Parathyroid adenoma (tissue), 2 donors: ENCODE results near the gene TULP4.

Experiments used
- H2AFZ ChIP-seq: fragments of 300-600 bp; sonication (generic); one replicate; pipeline ENCODE4 v1.7.0; 2017; ENCODE audit warnings: antibody characterized with exemption, mild to moderate bottlenecking
- H3K27ac ChIP-seq: fragments of 300-600 bp; sonication (generic); one replicate; pipeline ENCODE4 v1.7.0; 2017
- H3K27me3 ChIP-seq: fragments of 300-600 bp; sonication (generic); one replicate; pipeline ENCODE4 v1.7.0; 2017; ENCODE audit warnings: low read length; ENCODE audit not compliant: control insufficient read depth, insufficient read depth
- H3K36me3 ChIP-seq: fragments of 300-600 bp; sonication (generic); one replicate; pipeline ENCODE4 v1.7.0; 2017; ENCODE audit warnings: low read length; ENCODE audit not compliant: control insufficient read depth, insufficient read depth
- H3K4me1 ChIP-seq: fragments of 300-600 bp; sonication (generic); one replicate; pipeline ENCODE4 v1.7.0; 2017; ENCODE audit warnings: control low read depth
- H3K4me2 ChIP-seq: fragments of 300-600 bp; sonication (generic); one replicate; pipeline ENCODE4 v1.7.0; 2017; ENCODE audit warnings: low read length
- H3K4me3 ChIP-seq: fragments of 300-600 bp; sonication (generic); one replicate; pipeline ENCODE4 v1.7.0; 2017; ENCODE audit warnings: low read depth, low read length
- H3K79me2 ChIP-seq: fragments of 300-600 bp; sonication (generic); one replicate; pipeline ENCODE4 v1.7.0; 2017; ENCODE audit warnings: control low read depth
- H3K9ac ChIP-seq: fragments of 300-600 bp; sonication (generic); one replicate; pipeline ENCODE4 v1.7.0; 2017; ENCODE audit warnings: mild to moderate bottlenecking
- H3K9me3 ChIP-seq: fragments of 300-600 bp; sonication (generic); one replicate; pipeline ENCODE4 v1.7.0; 2017; ENCODE audit warnings: low read length; ENCODE audit not compliant: control insufficient read depth
- TF ChIP-seq, protein P1 (sequence below): fragments of 300-600 bp; sonication (generic); IDR thresholded peaks from one replicate; pipeline ENCODE4 v1.7.0; 2017; ENCODE audit warnings: antibody characterized with exemption, mild to moderate bottlenecking
- donor health status: primary hyperparathyroidism.

The TULP4 gene

GRCh38 chr6:158382491-158382890 lies 70.2 kb downstream of the TULP4 start:
- Histone ChIP-seq H3K4me3 (no peak overlapping the region), H3K27me3 (no peaks in the 10 kb centered on the region), H3K4me1 (peaks cover 11% of the 10 kb centered on the region), H3K9me3 (no peaks in the 10 kb centered on the region), H3K9ac (no peak overlapping the region), H3K79me2 (peaks cover 9% of the 10 kb centered on the region), H2AFZ (no peak overlapping the region), H3K36me3 (no peaks in the 10 kb centered on the region), H3K4me2 (no peak overlapping the region), H3K27ac (no peak overlapping the region)
- TF ChIP-seq, protein P1, sequence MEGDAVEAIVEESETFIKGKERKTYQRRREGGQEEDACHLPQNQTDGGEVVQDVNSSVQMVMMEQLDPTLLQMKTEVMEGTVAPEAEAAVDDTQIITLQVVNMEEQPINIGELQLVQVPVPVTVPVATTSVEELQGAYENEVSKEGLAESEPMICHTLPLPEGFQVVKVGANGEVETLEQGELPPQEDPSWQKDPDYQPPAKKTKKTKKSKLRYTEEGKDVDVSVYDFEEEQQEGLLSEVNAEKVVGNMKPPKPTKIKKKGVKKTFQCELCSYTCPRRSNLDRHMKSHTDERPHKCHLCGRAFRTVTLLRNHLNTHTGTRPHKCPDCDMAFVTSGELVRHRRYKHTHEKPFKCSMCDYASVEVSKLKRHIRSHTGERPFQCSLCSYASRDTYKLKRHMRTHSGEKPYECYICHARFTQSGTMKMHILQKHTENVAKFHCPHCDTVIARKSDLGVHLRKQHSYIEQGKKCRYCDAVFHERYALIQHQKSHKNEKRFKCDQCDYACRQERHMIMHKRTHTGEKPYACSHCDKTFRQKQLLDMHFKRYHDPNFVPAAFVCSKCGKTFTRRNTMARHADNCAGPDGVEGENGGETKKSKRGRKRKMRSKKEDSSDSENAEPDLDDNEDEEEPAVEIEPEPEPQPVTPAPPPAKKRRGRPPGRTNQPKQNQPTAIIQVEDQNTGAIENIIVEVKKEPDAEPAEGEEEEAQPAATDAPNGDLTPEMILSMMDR, result no peak

- Histone ChIP-seq H3K4me3 (no peak overlapping the region), H3K36me3 (no peaks in the 10 kb centered on the region), H3K79me2 (peaks cover 9% of the 10 kb centered on the region), H2AFZ (no peak overlapping the region), H3K27me3 (no peaks in the 10 kb centered on the region), H3K4me2 (no peak overlapping the region), H3K9ac (no peak overlapping the region), H3K27ac (no peak overlapping the region), H3K4me1 (peaks cover 9% of the 10 kb centered on the region), H3K9me3 (no peaks in the 10 kb centered on the region)
- TF ChIP-seq, protein P1, result no peak
These were observed 70.8 kb downstream of the TULP4 start for GRCh38 chr6:158383057-158383456.

DNA sequence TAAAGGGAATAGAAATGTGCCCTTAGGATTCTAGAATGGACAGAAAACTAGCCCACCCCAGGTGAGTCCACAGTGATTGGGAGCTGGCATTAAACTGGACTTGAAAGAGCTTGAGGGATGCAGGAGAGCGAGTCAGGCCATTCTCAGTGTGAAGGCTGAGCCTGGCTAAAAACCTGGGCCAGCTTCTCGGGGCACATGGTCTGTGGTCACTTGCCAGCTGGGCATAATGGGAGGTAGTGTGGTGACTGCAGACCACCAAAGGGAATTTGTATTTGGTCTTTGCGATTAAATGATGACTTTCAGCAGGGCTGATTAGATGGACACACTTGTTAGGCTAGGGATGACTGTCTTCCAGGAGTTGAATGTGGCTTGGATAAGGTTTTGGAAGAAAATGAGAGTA lies 71.3 kb downstream of the TULP4 start:
- Histone ChIP-seq H3K4me3 (no peak overlapping the region), H2AFZ (no peak overlapping the region), H3K27ac (no peak overlapping the region), H3K79me2 (peaks cover 9% of the 10 kb centered on the region), H3K9me3 (no peaks in the 10 kb centered on the region), H3K4me1 (peaks cover 9% of the 10 kb centered on the region), H3K36me3 (no peaks in the 10 kb centered on the region), H3K9ac (no peak overlapping the region), H3K4me2 (no peak overlapping the region), H3K27me3 (no peaks in the 10 kb centered on the region)
- TF ChIP-seq, protein P1, result no peak

DNA sequence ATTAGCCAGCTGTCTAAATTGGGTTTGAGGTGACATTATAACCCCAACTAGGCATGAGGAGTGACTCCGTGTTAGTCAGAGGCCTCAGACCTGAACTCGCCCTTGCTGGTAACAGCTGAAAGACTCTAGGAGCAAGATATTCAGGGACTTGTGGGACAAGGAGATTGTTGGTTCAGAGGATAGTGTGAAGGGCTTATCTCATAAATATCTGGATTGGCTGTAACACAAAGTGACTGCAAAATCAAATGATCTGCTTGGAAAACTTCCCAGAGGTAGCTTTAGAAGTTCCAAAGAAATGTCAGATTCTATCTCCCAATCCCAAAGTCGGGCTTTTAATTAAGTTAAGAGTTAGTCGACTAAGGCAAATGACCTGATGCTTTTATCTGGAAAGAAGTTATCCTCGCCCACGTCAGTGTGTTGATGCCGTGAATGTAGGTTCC lies 72.4 kb downstream of the TULP4 start:
- H3K9me3 ChIP-seq, result no peaks in the 10 kb centered on the region
- H2AFZ ChIP-seq, result no peak overlapping the region
- TF ChIP-seq, protein P1, result no peak
- H3K9ac ChIP-seq, result no peak overlapping the region
- H3K4me3 ChIP-seq, result no peak overlapping the region
- peaks cover 9% of the 10 kb centered on the region for H3K4me1 ChIP-seq
- no peak overlapping the region for H3K4me2 ChIP-seq
- H3K36me3 ChIP-seq, result no peaks in the 10 kb centered on the region
- H3K27me3 ChIP-seq, result no peaks in the 10 kb centered on the region
- H3K79me2 ChIP-seq, result peaks cover 5% of the 10 kb centered on the region
- H3K27ac ChIP-seq, result peak overlapping the region; percentile 24

DNA sequence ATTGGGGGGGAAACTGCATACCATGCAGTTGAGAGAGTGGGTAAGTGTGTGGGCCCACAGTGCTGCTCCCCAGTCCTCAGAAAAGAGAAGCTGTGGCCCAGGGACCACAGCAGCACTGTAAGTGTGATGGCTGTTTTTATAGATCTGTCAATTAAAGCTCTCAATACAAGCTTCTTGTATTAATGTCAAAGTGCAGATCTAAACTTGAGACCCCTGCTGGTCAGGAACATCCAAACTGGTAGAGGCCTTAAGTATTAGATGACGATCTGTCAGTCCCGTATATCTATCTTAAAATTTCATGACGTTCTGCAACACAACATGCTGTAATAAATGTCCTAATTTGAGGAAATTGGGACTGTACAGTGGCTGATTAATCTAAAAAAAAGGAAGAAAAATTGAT lies 74.8 kb downstream of the TULP4 start:
- H3K9me3 ChIP-seq, result no peaks in the 10 kb centered on the region
- peaks cover 9% of the 10 kb centered on the region for H3K4me1 ChIP-seq
- no peaks in the 10 kb centered on the region for H3K27me3 ChIP-seq
- H3K79me2 ChIP-seq, result peaks cover 7% of the 10 kb centered on the region
- H2AFZ ChIP-seq, result no peak overlapping the region
- no peak overlapping the region for H3K9ac ChIP-seq
- H3K4me3 ChIP-seq, result no peak overlapping the region
- TF ChIP-seq, protein P1, result no peak
- no peaks in the 10 kb centered on the region for H3K36me3 ChIP-seq
- no peak overlapping the region for H3K27ac ChIP-seq
- H3K4me2 ChIP-seq, result no peak overlapping the region
